ENCODE results near the gene ROBO4.

DNA sequence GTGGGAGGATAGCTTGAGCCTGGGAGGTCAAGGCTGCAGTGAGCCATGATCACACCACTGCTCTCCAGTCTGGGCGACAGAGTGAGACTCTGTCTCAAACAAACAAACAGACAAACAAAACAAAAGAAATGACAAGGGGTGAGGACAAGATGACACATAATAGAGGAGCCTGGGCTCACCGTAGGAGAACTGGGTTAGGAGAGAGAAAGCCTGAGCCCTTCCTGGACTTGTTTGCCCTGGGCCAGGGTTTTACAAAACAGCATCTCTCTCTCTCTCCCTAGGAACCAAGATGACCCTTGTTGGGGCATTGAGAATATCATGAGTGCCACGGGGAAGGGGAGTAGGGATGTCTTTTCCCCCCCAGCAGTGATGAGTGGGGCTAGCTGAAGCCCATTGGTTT is 16.7 kb downstream of the ROBO4 start:
- TF ChIP-seq, protein P1, sequence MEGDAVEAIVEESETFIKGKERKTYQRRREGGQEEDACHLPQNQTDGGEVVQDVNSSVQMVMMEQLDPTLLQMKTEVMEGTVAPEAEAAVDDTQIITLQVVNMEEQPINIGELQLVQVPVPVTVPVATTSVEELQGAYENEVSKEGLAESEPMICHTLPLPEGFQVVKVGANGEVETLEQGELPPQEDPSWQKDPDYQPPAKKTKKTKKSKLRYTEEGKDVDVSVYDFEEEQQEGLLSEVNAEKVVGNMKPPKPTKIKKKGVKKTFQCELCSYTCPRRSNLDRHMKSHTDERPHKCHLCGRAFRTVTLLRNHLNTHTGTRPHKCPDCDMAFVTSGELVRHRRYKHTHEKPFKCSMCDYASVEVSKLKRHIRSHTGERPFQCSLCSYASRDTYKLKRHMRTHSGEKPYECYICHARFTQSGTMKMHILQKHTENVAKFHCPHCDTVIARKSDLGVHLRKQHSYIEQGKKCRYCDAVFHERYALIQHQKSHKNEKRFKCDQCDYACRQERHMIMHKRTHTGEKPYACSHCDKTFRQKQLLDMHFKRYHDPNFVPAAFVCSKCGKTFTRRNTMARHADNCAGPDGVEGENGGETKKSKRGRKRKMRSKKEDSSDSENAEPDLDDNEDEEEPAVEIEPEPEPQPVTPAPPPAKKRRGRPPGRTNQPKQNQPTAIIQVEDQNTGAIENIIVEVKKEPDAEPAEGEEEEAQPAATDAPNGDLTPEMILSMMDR (IDR thresholded peaks at IDR 0.05; ENCODE audit: insufficient read depth, low read length, poor library complexity, severe bottlenecking), result no peak
- TF ChIP-seq EZH2phosphoT487 (conservative IDR thresholded peaks at IDR 0.05; ENCODE audit: low read length), result no peak

All from SU-DHL-6 (cell line).